SKM-1 treated with dmso at 0.1 percent for 144 hours (cell line): ENCODE results near the gene HEYL.

Experiments used
- DNase-seq: peaks from one replicate; lab custom pipeline; 2025; ENCODE audit not compliant: unreplicated experiment; lab: John Stamatoyannopoulos, UW

Gene HEYL

GRCh38 chr1:39642796-39643195 lies 3.4 kb upstream of the HEYL start:
- DNase-seq = no peak

DNA sequence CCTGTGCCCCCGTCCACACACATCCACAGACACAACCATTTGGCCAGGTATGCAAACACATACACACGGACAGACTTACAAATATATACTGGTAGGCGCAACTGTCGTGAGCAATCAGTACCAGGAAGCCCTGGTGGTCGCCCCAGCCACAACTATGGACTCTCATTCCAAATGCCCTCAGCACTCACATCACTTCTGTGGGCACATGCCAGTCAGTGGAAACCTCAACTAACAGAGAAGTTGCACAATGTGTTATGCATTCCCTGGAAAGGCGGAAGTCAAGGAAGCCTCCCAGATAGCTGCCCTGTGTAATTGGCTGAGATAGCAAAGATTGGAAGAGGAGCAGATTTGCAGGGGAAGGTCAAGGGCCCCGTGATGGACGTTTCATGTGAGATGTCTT lies 1.4 kb upstream of the HEYL start:
- DNase-seq = no peak

DNA sequence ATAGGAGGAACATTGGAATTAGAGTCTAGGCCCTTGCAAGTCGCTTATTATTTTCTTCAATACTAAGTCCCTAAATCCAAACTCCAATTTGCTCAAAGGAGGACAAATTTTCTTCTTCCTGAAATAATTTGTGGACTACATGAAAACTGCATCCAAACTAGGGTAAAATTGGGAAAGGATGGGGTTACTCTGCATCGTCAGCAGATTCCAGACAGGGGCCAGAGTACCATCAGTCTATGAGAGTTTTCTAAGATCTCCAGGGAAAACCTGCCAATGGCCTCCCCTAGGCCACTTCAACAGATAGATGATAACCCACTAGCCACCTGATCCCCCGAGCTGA lies 508 bp downstream of the HEYL start:
- DNase-seq = no peak

DNA sequence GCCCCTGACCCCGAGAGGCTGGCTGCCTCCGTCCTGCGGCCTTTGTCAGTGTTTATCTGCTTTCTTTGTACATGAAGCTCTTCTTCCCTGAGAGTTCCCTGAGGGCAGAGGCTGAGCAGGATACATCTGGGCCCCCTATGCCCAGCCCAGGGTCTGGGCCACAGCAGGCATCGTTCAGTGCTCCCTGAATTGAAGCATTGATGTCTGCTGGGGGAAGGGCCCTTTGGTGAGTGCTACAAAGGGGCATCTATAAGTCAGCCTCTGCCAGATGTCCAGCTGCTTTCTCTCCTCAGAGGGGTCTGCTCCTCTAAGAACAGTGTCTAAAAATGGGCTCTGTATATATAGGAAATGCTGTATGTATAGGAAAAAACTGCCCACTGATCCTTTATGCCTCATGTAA lies 2.1 kb downstream of the HEYL start:
- no peak for DNase-seq

DNA sequence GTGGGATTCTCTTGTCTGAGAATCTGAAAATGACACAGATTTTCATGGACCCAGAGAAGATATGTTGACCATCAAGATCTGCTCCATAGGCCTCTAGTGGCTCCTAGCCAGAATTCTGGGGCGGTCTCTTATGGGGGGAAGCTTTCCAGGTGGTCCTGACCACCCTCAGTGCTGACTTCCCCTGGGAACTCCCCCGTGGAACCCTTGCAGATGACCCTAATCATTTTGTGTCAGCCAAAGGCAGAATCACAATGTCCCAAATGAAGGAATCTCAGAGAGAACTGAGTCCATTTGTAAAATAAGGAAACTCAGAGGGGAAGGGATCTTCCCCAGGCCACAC lies 3.6 kb downstream of the HEYL start:
- no peak for DNase-seq

GRCh38 chr1:39635205-39635870 lies 4.1 kb downstream of the HEYL start:
- DNase-seq = no peak

DNA sequence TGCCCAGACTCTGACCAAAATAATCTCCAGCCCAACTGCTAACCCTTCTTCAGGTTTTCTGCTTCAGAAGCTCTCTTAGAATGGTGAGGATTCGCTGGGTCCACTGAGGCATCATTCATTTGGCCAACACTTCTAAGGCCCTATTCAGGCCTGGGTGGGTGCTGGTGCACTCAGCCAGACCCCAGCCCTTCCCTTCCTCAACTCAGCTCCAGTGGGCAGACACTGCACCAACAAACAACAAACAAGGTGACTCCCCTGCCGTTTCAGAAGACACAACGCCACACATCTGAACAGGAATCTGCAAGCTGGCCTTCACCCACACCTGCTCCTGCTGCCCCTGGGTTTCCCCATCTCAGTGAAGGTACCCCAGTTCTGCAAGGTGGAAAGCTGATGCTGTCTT lies 6.0 kb downstream of the HEYL start:
- DNase-seq = no peak

DNA sequence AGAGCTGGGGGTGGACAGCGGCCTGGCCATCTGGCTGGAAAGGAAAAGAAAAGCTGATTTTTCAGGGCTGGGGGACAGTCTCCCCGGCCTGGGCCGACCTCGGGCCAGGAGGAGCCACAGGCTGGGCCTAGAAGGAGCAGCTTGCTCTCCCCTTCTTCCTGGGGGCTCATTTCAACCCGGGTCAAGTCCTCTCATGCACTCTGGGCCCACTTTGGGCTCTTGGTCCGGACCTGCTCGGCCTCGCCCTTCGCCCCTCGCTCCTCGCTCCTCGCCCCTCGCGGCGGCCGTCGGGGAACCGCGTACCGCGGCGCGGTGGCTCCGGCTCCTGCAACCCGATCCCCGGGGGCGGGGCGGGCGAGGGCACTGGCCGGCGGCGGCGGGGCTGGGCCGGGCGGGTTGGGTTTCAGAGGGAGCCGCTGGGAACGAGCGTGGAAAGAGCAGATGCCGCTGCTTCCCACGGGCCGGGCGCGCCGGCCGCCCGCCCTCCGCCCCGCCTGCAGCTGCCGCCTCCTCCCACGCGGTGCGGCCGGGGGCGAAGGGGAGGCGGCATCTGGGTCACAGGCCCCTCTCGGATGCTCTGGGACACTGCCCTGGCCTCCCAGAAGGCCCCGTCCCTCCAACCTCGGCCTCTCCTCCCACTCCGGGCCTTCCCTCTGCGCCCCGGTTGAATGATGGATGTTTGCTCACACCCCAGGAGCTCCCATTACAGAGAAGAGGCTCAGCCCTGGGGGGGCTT lies 6.6 kb downstream of the HEYL start:
- DNase-seq = no peak

DNA sequence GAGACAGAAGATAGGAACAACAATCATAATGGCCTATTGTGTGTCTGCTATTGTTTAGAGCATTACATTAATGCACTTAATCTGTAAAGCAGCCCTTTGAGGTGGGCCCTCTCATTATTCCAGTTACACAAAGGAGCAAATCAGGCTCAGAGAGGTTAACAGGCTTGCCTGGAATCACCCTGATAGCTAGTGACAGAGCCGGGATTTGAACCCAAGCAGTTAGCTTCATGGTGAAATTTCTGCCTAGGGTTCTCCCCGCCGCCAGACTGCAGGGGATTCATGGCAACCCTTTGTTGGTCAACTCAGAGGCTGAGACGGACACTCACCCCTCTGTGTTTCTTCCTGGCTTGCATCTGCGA lies 7.1 kb downstream of the HEYL start:
- DNase-seq = no peak

- no peak for DNase-seq
Measured at GRCh38 chr1:39631361-39632322, 7.8 kb downstream of the HEYL start.

DNA sequence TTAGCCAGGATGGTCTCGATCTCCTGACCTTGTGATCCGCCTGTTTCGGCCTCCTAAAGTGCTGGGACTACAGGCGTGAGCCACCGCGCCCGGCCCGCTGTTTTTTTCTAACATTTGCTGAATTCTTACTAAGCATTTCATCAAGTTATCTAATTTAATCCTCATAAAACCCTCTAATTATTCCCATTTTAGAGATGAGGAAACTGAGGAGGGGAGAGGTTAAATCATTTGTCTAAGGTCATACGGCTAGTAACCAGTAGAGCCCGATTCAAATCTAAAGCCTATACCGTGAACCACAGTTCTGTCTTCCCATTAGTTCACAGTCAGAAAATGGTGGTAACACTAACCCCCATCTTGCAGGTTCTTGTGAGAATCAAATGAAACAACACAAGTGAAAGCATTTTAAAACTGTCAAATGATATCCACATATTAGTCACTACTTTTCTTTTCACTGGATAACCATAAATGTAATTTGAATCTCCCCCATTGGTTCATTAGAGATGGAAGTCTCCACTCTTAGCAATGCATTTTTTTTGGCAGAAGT lies 10.6 kb downstream of the HEYL start:
- no peak for DNase-seq

DNA sequence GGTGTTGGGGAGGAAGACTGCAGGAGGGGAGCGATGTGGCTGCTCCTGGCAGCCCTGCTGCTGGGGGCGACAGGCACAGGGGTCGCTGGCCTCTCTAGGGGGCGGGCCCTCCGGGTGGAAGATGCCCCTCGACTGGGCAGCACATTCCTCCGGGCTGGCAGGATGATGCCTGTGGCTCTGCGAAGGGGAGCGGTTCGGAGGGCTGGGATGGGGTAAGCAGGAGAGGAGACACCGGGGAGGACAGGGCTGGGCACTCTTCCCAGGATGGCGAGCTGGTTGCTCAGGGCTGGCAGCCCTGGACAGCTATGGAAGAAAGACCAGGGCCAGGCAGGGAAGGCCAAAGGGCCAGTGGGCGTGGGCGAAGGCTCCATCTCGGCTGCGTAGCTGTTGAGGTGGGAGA lies 12.8 kb downstream of the HEYL start:
- DNase-seq = no peak

GRCh38 chr1:39625462-39626273 lies 13.8 kb downstream of the HEYL start:
- DNase-seq = no peak

DNA sequence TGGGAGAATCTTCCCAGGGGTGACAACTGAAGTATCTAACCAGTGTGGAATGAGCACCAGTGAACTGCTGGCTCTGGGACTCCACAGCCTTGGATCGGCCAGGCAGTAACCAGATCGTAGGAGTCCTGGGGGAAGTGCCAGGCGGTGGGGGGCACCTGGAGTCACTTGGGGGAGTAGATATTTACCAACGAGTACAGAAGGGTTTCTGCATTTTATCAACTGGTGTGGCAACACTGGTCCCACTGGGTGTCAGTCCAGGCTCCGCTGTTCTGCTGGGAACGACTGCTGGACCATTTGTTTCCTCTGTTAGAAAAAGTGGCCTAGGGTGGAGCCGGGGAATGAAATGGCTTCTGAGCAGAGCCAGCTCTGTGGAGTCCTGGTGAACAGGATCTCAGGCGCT lies 14.4 kb downstream of the HEYL start:
- no peak for DNase-seq

DNA sequence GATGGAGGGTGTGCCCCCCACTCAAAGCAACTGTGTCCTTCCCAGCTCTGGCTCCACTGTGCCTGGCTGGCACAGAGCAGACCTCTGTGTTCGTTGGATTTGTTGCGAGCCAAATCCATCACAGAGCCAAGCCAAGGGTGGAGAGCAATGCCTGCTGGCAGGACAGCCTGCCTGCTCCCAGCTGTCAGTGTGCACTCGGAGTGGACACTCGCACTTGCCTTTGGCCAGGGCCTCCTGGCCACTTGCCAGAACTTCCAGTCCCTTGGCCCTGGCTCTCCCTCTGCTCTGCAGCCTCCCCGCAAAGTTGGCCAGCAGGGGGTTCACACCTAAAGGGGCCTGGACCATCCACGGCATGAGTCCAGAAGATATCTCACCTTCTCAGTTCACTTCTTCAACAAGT lies 16.4 kb downstream of the HEYL start:
- DNase-seq = no peak

GRCh38 chr1:39622427-39622826 lies 17.0 kb downstream of the HEYL start:
- no peak for DNase-seq

- no peak for DNase-seq
Measured at GRCh38 chr1:39620659-39621165, 18.7 kb downstream of the HEYL start.

GRCh38 chr1:39617488-39618049 lies 21.9 kb downstream of the HEYL start:
- DNase-seq = no peak

- no peak for DNase-seq
Measured at GRCh38 chr1:39615086-39615673, 24.3 kb downstream of the HEYL start.

GRCh38 chr1:39614488-39614887 lies 25.0 kb downstream of the HEYL start:
- no peak for DNase-seq
